ENCODE data around the gene CPT1A.

Gene CPT1A

DNA sequence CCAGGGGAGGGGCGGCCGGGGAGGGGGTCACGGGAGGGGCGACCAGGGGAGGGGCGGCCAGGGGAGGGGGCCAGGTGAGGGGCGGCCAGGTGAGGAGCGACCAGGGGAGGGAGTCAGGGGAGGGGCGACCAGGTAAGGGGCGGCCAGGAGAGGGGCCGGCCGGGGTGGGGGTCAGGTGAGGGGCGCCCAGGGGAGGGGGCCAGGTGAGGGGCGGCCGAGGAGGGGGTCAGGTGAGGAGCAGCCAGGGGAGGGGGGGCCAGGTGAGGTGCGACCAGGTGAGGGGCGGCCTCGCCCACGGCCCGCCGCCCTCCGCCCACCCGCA, 90.8 kb downstream of the CPT1A start:
- no peak for DNase-seq

DNA sequence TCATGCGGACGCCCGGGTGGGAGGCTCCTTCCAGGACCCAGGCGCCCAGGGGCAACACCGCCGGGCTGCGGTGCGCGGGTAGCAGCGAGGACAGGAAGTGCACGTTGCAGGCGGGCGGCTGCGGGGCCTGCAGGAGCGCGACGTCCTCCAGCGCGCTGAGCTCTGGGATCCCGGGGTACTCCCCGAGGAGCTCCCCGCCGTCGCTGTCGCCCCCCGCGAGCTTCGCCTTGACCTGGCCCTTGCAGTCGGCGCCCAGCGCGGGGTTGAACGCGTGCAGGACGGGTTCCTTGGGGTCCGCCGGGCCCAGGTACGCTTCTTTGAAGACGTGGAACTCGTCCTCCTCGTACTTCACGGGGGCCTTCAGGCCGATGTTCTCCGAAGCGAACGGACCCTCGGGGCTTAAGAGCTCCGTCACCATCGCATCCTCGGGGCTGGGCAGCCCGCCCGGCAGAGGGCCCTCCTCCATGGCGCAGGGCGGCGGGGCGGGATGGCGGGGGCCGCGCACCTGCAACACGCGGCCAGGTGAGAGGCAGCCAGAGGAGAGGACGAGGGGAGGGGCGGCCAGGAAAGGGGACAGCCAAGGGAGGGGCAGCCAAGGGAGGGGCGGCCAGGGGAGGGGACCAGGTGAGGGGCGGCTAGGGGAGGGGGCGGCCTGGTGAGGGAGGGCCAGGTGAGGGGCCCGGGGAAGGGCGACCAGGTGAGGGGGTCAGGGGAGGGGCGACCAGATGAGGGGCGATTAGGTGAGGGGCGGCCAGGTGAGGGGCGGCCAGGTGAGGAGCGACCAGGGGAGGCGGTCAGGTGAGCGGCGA, 91.3 kb downstream of the CPT1A start:
- no peak for DNase-seq

DNA sequence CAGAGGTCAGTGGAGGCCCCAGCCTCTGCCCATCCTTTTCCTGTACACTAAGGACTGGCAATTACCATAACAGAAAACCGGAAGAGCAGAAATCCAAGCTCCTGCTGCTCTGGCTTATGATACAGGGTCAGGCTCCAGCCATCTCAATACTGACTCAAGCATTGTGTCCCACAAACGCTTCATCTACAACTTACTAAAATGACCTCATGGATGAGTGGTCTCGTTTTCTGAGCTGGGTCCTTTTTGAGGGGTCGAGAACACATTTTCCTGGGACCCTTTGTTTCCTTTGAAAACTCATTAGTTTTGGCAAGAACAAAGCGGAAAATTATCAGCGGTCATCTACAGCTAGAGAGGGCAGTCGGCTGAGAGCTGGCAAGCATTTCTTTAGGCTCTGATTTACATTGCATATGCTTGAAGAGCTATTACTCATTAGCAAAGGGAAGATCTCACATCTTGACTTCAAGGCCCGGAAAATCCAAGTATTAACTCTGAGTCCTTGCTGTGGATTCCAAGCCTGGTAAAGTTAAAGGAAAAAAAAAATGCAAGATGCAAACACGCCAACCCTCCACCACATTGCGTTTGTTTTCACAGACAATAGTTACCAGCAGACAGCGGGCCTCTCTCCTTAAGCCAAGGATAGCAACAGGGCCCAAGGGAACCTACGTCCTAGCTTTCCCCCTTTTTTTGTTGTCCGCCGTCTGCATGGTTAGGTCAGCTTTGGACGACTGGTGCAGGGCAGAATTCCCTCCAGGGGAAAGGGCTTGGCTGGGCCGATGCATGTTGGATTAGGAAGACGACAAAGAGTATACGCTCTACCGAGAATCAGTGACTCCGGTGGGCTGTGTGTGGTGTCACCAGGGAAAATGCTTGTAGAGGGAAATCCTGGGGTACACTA, 92.2 kb downstream of the CPT1A start:
- DNase-seq, result no peak

DNA sequence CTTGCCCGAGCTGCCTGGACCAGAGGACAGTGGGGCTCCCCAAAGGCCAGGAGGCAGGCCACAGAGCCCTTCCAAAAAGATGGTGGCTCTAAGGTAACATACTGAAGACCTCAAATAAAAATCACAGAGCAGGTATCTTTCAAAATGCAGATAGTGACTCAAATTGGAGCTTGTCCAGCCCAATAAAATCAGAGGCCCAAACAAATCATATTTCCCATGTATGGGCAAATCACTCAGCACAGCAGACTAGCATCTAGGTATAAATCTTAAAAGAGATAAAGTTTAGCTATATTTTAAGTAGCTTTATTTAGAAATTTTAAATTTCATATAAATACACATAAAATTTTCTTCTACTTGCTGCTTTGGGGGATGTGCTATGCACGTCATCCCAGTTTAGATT, 93.7 kb downstream of the CPT1A start:
- DNase-seq, result no peak

DNA sequence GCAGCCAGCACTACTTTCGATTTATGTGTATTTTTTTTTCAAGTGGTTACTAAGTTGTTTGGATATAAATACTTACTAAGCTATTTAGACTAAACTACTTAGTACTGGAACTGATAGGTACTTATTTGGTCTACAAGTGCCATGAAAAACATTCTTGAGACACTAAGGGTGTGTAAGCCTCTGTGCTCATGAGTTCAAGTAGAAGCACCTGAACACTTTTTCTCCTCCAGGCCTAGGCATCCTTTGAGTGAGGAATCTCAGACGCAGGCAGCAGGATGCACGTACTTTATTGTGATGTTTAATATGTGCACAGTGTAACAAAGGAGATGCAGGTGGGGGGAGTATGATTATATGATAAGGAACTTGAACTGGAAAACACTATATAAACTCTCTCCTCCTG, 98.2 kb downstream of the CPT1A start:
- DNase-seq, result no peak

DNA sequence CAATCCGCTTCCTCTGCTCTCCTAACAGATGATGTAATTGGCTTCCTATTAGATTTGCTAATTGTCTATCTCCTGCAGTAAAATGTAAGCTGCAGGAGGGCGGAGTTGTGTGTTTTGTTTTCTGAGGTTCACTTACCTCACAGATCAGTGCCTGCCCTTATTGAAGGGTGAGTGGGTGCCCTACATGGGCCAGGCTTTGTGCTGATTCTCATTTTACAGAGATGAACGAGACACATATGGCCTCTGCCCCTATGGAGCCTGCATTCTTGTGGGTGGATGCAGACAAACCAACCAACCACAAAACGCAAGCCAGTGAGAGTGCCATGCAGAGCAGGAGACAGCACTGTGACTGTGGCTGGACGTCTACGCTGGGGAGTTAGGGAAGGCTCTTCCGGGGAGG, 100.3 kb downstream of the CPT1A start:
- no peak for DNase-seq

DNA sequence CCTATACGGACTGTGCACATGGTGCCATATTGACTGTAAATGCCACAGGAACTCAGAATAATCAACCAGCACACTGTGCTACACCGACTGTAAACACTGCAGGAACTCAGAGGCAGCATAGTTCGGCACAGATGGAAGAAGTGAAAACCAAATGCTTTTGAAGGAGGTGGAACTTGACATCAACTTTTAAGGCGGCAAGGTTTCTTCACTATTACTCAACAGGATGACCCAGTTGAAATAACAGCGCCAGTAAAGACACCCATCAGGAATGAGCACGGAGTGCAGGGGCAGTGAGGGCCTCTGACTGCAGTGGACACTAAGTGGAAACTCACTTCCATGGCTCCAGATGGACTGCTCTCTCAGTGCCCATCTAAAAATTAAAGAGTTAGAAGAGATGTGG, 106.1 kb downstream of the CPT1A start:
- DNase-seq, result no peak

DNA sequence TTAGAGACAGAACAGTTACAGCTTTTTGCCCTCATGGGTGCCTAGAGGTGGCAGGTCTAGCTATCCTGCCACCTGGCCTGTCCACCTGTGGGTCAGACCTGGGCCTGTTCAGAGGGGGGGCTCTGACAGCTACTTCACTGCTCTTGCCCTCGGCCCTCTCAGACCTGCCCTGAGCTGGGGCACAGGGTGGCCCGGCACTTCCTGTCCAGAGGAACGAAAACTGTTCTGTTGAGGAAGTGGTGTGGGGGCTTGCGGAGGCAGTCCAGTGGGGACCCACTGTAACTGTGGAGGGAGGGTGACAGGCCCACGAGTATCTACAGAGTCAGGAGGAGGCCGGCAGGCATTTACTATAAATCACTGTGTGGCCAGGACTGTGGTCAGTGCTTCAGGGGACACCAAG, 106.6 kb downstream of the CPT1A start:
- DNase-seq, result no peak

DNA sequence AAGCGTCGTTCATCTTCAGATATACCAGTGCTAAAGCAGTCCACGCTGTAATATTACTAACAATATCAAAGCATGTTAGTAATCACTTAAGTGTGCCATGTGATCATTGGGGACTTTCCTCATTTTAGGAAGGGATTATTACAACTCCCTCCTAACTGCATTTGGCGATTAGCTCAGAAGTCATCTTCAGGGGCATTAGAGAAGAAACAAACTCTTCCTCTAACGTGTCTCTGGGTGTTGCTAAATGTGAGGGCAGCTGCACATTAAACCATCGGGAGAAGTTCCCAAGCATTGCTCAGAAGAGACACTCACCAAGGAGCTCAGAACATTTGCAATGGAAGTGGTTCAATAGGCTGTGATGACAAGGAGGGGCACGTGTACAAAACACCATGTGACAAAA, 107.6 kb downstream of the CPT1A start:
- no peak for DNase-seq

DNA sequence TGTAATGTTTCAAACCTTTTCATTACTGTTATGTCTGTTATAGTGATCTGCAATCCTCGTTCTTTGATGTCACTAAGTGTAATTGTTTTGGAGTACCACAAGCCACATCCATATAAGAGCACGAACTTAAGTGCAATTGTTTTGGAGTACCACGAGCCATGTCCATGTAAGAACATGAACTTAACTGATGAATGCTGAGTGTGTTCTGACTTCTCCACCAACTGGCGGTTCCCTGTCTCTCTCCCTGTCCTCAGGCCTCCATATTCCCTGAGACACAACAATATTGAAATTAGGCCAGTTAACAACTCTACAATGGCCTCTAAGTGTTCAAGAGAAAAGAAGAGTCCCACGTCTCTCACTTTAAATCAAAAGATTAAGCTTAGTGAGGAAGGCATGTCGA, 113.9 kb downstream of the CPT1A start:
- DNase-seq, result no peak

DNA sequence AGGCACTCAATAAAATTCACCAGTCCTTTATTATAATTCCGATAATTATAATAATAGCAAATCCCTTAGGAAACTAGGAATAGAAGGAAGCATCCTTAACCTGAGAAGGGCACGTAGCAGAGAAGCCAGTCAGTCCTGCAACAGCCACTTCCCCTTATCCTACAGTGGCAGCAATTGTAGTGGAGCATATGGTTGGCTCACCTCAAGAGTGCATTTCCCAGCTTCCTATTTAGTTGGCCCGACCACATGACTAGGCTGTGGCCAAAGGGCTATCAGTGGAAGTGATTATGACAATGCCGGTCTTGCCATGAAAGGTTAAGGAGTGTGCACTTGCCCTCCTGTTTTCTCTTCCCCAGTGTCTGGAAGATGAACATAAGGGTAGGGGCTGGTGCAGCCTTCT, 117.4 kb downstream of the CPT1A start:
- DNase-seq, result no peak

DNA sequence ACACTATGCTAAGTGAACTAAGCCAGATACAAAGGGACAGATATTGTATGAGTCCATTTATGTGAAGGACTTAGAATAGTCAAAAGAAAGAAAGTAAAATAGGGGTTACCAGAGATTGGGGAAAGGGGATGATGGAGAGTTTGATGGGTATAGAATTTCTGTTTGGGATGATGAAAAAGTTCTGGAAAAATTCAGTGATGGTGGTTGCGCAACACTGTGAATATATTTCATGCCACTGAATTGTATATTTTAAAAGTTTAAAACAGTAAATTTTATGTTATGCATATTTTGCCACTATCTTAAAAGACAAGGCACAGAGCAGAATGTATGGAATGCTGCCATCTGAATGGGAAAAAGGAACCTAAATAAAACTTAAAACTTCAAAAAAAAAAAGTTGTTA, 119.6 kb downstream of the CPT1A start:
- no peak for DNase-seq

DNA sequence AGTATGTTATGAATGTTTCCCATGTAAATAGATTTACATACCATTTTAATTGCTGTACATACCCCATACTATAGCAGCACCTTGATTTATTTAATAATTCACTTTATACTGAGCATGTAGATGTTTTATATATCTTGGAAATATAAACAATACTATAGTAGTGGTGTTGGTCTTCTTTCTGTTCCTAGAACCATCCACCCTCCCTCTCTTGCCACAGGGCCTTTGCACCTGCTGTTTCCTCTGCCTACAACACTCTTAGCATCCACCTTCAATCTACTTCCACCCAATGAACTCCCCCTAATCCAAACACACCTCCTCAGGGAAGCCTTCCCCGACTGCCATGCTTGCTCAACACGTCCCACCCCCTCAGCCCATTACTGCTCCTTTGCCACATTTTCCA, 120.6 kb downstream of the CPT1A start:
- DNase-seq, result no peak

DNA sequence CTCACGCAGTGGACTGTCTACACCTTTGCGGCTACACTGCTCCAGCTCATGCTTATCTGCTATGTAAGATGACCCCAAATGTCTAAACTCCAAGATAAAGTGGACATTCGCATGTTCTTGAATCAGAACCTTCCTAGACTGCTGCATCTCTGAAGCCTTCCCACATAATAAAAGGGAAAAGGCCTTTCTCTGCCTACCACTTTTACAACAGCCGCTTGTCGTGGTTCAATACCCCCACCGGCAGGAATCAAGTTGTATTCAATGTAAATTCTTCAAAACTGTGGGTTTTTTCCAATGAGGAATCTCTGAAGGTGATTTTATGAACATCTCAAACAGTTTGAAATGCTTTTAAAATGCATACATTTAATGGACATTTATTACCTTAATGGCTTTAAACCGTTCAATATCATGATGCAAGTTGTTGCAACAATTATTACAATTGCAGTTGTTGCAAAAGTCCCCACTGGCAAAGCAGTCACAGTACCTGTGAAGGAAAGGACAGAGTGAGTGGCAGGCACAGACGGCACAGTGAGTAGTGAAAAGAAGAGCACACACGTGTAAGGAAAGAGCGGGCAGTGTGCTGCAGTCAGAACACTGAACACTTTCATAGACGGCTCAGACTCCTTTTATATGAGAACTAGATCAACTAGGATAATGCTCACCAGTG, 126.1 kb downstream of the CPT1A start:
- no peak for DNase-seq

DNA sequence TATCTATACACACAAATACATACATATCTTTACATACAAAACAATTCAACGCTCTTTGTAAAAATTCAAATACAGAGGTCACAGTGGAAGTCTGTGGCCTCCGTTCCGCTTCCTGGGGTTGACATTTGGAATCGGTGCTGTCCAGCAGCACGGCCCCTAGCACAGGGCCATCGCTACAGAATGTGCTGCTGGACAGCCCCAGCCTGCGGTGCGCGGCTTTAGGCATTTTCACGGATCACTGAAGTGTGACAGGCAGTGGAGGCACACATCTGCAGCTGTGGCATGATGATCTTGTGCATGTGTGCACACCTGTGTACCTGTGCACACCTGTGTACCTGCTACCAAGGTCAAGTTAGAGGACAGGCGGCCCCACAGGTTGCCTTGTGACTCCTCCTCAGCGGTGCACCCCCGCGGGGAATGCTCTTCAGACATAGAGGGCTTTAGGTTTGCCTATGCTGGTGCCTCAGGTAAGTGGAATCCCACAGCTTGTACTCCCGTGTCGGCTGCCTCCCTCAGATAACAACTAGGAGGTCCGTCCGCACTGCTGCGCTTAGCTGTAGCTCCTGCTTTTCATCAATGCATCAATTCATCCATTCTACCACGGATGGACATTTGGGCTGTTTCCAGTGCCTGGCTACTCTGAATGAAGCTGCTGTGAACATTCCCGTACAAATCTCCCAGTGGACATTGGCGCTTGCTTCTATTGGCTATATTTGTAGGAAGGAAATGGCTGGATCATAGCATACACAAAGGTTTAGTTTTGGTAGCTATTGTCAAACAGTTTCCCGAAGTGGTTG, 127.5 kb downstream of the CPT1A start:
- DNase-seq, result no peak

DNA sequence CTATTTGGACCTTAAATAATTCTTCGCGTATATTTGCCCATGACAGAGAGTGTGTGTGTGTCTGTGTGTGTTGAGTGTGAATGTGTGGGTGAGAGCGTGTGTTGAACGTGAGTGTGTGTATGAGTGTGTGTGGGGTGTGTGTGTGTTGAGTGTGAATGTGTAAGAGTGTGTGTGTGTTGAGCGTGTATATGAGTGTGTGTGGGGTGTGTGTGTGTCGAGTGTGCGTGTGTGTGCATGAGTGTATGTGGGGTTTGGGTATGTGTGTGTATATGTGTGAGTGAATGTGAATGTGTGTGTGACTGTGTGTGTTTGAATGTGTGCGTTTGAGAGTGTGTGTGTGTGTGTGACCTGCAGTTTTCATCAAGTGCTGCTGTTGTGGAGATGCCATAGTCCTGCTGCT, 130.6 kb downstream of the CPT1A start:
- DNase-seq, result no peak

DNA sequence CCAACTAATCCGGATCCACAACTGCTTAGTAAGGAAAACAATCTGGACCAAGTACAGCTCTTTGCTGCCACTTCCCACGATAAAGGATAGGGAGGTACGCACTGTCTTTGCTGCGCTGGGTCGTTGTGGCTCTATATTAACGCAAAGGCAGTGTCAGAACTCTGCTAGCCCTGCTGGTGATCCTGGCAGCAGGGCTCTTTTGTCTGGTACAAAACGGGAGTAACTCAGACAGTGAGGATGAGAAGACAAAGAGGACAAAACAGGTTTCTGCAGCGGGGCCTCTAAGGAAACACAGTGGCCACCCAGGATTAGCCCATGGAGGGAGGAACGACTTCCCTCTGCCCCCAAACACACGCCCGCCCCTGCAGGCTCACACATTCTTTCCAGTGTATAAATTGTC, 131.3 kb downstream of the CPT1A start:
- no peak for DNase-seq

DNA sequence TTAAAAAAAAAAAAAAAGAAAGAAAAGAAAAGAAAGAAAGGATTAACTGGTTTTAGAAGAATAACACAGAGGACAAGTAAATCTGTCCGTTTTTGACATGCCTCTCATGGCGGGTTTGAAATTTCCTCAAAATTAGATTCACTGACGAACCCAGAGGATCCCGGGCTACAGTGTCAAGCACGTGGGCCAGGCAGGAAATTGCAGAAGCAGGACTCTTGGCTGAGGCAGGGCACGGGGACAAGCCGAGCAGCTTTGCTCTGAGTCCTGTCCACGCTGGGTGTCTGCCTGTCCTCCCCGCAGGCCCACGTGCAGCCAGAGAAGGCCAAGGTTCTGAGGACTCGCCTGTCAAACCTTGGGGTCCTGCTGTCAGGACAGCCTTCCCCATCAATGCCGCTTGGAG, 132.7 kb downstream of the CPT1A start:
- no peak for DNase-seq

DNA sequence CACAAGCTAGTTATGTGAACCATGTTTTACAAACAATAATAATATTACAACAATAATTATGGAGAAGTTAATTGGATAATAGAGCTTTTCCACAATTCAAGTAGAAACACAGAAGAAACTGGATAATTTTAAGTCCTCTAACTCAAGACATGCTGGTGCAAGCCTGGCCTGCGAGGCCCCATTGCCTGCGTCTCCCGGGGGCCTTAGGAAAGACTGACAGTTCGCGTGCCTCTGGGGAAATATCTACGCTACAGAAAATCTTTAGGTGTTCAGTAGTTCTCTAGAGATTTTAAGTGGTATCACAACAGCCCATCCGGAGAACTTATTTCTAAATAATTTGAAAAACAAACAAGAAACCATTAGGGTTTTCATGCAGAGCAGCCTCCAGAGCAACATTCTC, 134.2 kb downstream of the CPT1A start:
- DNase-seq, result no peak

DNA sequence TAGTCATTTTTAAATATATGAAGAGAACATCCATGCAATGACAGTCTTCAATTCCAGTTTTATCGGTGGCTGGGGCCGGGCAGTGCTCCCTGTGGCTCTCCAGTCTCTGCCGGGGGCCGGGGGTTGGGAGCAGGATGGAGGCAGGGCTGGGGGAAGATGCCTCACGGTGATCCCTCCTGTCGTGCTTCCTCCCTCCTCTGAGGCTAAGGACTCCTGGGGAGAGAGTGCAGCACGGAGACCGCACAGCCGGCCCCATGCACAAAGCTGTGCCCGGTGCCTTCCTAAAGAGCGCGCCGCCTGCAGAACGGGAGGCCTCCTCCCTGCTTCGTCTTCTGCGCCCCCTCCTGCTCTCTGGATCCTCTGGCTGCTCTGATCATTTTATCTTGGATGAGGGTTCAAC, 136.8 kb downstream of the CPT1A start:
- DNase-seq, result no peak
